Bone marrow (tissue), 2 donors: ENCODE results near the gene CYP4B1.

Source experiments
- DNase-seq, 2 donors: peaks; one replicate each; lab custom pipeline; 2025; lab: John Stamatoyannopoulos, UW

CYP4B1 gene

DNA sequence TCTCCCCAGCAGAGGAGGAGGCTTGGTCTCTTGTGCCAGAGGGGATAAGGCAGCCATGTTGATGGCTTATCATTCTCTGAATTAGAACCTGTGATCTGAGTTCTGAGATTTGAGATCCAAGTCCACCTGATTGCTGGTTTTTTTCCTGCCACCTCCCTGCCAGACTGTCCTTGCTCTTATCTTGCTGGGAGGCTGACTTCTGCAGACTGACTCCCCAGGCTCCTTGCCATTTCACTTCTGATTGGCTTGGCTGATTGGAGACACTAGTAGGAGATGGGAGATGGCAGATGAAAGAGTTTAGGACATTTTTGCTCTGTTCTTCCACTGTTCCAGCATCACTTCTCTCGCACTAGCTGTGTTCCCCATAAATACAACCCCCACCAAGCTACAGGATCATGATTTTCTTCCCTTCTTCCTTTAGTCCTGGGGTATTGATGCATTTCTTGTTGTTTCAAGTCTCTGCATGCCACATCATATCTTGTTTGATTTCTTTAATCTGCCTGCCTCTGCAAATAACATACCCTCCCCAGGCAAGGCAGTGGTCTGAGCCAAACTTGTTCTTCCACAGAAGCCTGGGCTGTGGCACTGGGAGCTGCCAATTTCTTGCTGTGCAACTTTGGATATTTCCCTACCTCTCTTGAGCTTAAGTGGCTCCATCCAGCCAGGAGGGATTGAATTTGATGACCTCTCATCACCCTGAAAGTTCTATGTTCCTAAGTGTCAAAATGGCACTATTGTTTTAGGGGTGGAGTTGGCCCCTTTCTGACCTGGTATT is 963 bp upstream of the CYP4B1 start:
- no peak for DNase-seq

DNA sequence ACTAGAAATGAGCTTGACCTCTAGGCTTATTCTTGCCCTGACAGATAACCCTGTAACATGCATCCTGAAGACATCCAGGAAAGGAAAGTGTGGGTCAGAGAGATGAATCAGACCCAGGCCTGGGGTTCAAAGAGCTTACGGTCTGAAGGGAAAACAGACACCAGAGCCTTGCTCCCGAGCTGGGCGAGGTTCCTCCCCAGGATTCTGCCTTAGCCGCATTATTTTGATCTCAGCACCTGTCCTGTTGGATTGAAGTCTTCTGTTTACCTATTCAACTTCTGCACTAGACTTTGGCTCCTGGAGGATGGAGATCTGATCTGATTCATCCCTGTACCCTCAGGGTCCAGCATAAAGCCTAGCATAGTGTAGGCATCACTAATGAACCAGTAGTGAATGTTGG is 1.9 kb downstream of the CYP4B1 start:
- DNase-seq, result no peak

DNA sequence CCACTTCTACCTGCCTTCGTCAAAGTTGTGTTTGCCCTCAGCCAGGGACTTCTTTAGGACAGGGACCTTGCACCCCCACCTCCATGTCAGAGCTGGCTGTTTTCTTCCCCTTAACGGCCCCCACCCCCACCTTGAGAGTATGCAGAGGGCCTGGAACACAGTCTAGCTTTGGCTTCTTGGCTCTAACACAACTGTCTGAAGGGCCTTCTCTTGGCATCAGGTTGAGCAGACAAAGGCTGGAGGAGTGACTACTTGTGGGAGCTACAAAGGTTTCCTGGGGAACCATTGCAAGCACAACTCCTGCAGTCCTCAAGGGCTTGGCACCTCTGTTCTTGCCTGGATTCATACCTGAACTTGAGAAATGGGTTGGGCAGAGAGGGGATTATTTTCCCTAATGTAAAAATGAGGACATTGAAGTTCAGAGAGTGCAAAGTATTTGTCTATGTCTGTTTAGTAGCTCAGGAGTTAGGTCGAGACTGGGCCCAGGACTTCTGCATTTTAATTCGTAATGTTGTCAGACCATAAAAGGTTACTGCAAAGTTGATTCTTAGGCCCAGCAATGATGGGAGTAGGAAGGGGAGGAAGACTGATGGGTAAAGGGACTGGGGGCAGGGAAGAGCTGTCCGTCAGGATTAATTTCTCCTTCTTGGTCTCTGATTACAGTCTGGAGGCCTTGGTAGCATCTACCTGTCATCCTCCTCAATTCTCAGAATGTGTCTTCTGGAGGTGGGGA is 2.6 kb downstream of the CYP4B1 start:
- DNase-seq, result no peak

DNA sequence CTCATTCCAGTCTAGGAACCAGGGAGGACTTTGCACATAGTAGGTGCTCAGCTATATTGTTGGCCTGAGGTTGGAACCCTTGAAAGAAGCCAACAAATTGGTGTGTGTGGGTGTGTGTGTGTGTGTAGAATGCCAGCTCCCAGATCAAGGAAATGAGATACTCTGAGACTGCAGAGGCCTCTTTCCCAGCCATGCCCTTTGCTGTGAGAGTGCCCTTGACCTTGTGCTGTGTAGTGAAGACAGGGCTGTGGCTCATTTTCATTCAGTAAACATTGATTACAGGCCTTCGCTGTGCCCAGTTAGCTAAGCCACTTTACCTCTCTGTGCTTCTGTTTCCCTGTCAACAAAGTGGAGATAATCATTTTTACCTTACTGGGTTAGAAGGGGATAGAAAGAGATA is 3.2 kb downstream of the CYP4B1 start:
- no peak for DNase-seq

DNA sequence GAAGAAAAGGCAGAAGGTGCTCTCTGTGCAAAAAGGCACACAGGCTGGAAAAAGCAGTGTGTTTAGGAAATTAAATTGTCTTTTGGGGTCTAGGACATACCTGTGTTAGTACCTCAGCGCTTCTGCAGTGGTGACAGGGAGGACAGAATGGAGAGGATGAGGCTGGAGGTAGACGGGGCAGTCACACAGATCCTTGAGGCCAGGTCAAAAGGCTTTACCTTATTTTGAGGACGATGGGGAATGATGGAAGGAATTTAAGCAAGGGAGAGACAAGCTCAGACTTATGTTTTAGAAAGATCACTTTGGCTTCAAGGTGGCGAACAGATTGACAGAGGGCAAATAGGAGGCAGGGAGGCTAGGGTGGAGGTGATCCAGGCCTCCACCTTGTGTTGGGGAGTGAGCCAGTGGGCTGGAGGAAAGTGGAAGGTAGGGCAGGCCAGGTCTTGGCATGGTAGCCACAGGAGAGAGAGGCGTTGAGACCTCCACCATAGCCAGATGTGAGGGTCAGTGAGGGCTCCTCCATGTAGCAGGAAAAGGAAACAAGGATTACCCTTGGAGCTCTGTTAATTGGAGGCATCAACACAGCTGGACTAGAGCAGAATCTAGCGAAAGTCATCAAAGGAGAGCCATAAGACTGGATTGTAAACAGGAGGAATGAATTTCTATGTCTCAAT is 4.2 kb downstream of the CYP4B1 start:
- DNase-seq, result no peak

DNA sequence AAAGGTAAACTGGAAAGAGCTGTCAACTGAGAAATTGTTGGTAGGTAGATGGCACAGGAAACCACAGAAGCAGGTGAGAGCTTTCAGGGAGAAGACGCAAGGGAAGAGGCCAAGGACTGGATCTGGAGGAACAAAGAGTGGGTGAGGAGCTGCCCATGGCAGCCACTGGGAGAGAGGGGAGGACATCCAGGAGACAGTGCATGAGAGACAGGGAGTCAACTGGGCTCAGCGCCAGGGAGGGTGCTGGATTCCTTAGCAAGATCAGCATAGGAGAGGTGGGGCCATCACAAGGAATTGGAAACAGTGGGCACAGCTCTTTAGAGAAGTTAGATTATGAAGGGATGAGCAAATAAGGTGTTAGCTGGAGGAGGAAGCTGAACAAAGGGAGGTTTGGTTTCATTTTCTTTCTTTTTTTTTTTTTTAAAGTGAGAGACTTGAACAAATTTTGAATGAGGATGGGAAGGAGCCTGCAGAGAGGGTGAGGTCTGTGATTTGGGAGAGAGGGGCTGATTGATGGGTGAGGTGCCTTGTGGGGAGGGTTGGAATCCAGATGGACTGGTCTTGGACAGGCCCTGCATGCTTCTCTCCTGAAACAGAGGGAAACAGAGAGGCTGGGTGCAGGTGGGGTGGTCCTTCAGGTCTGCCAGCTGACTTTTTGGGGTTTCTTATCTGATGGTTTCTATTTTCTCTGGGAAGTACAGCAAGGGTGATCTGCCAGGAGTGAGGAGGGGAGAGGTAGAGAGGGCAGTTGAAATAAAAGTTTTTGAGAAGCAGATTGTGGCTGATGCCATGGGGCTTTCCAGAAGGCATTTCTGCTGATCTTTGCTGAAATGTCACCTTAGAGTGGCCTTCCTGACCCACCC is 5.4 kb downstream of the CYP4B1 start:
- no peak for DNase-seq

DNA sequence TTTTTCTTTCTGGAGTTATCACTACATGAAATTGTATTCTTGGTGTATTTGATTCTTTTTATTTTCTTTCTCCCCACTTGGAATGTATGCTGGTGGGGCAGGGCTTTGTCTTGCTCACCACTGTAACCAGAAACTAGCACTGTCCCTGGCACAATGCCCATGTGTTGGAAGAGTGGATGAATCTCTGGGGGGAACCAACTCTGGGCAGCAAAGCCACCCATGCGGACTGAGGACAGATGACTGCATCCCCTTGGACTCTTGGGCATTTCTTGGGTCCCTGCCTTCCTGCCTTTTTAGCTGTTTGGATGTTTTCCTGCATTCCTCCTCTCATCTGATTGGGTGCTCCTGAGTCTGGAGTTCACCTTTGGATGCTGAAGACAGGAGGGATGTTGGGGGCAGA is 6.1 kb downstream of the CYP4B1 start:
- DNase-seq, result no peak

DNA sequence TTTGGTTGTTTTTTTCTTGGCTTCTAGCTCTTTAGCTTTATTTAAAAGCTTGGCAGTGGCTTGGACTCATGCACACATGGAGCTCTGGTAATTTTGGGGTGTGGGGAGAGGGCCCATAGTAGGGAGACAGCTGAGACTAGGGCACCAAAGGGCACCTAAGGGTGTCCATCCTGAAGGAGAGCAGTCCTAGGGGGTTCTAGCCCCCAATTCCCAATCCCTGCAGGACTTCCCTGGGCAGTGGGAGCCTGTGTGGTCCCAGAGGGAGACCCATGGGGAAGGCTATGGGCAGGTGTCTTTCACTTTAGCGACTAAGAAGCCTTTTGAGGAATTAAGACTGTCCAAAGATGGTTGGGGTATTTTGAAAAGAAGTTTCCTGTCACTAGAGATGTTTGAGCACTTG is 6.9 kb downstream of the CYP4B1 start:
- DNase-seq, result no peak

DNA sequence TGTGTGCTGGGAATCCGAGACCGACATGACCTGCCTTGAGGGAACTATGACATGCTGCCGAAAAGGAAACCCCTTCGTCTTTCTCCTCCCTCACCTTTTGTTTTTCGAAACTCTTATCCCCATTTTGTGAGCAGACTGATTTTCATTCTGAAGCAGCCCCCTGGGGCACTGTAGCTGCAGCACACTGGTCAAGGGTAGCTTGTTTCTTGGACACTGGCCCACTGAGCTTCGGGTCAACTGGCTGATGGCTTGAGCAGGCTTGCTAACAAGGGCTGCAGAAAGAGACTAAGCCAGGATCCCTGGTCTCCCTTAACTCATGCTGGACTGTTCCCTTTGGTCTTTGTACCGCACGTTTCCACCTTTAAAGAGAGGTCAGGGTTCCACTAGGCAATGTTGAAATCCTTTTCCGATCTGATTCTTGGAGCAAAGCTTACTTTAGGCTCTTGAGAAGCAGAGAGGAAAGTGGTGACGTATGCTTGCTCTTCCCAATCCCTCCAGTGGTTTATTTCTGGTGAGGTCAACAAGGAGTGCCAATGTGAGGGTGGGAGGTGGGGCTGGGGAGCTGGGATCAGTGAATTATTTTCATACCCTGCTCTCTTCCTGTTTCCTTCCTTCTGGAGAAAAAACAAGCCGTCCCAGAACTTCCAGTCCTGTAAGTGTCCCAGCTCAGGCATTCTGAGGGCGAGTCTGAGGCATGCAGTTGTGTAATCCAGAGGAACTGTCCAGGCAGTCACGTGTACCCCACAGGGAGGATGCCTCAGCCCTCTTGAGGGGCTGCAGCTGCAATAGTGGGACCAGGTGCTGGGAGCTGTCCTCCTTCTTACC is 7.6 kb downstream of the CYP4B1 start:
- DNase-seq, result no peak

DNA sequence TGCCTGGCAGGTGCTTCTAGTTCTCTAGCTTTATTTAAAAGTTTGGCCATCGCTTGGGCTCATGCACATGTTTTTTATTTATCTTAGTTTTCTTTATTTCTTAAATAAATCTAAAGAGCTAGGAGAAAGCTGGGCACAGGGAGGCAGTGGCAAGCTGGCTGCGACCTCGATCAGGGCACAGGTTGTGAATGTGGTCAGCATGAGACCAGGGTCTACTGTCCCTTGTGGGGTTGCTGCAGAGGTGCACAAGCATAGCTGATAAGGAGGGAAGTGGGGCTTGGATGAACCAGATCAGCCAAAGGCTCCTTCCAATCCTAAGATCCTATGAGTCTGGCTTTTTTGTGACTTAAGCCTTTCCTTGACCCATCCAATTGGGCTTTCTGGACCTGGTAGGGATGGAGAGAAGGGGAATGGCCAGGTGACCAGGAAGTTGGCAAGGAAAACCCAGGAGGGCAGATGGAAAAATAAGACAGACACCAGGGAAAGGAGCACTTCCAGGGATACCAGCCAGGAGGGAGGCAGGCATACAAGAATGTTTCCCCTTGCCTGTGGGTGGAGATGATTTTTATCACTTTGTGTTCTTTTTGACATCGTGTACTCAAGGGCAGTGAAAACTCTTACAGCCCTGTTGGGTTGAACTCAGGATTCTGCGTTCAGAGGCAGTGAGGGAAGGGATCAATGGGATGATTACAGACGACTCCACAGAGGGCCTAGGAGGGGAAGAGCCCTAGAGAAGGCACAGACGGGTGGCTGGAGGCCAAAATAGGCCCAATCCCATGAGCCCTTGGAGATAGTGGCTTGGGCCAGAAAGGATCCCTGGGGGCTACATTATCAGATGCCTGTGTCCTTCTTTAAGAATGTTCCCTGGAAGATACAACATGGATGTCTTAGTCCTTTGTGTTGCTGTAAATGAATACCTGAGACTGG is 8.5 kb downstream of the CYP4B1 start:
- no peak for DNase-seq

DNA sequence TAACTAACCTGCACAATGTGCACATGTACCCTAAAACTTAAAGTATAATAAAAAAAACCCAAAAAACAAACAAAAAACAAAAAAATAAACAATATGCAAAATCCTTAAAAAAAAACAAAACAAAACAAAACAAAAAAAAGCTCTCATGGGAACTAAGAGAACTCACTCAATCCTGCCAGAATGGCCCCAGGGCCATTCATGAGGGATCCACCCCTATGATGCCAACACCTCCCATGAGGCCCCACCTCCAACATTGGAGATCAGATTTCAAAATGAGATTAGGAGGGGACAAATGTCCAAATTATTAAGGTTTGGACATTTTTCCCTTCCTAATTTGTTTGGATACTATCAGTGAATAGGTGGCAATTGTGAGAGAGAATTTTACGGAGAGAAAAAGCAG is 10.2 kb downstream of the CYP4B1 start:
- DNase-seq, result no peak

DNA sequence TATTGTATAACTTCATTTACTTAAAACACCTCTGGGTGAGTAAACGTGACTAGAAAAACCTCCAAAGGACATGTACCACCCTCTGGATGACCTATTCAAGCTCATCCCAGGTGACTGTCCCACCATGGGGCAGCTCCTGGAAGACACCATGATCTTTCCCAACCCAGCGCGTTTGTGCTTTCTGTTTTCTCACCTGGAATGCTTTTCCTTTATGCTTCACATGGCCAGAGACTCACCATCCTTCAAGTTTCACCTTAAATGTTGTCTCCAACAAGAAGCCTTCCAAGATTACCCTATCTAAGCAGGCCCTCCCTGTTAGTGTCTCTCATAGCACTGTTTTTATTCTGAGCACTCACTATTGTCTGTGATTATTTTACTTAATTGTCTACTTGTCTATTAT is 11.1 kb downstream of the CYP4B1 start:
- no peak for DNase-seq

DNA sequence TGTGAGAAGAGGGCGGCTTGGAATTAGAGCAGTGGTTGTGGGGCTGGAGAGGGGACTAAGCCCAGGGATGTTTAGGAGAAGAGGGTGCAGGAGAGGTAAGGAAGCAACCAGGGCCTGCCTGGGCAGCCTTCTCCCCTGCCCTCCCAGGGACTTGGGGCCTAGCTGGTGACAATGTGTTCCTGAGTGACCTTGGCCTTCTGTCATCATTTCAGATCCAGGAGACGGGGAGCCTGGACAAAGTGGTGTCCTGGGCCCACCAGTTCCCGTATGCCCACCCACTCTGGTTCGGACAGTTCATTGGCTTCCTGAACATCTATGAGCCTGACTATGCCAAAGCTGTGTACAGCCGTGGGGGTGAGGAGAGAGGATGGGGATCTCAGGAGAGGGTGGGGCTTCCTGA is 11.8 kb downstream of the CYP4B1 start:
- no peak for DNase-seq

DNA sequence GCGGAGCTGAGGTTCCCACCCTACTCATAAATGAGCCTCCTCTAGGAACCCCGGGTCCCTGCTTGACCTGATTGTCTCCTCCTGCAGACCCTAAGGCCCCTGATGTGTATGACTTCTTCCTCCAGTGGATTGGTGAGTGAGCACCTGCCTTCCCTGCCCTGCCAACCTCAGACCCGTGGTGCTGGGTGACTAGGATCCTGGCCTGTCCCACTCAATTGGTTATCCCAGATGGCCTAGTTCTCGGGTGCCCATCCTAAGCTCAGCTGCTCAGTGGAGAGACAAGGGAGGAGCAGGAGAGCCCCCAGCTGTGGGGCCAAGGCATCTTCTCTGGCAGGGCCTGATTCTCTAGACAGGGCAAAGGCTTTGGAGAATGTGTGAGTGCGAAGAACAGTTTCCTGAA is 12.2 kb downstream of the CYP4B1 start:
- DNase-seq, result no peak

DNA sequence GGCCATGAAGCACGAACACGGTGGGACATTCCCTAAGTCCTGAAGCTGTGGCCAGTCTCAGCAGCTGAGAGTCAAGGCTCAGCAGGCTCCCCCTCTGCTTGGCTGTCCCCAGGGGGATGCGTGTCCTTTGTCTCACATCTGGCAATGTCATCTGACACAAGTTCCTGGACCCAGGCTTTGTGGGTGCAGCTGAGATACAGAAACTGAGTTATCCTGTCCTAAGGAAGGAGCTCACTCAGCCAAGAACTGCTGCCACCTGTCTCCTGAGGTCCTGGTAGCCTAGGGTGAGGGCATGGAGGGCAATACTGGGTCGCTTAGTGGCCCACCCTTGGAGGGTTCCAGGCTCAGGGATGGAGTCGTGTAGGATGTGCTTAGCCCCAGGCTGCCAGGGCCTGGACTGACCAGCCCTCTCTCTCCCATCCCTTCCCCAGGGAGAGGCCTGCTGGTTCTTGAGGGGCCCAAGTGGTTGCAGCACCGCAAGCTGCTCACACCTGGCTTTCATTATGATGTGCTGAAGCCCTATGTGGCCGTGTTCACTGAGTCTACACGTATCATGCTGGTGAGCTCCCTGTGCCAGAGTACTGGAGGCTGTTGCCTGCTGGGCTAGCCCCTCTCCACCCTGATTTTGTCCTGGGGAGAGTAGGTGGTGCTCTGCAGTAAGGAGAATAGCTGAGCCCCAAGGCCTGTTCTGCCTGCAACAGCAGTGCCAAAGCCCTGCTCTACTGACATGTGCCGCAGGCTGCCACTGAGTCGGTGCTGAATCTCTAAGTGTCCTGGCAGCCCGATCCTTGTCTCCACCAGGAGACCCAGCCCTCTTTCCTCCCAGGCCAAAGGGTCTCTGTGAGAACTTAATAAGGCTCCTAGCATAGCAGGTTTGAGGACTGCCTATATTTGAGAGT is 13.5 kb downstream of the CYP4B1 start:
- DNase-seq, result no peak

DNA sequence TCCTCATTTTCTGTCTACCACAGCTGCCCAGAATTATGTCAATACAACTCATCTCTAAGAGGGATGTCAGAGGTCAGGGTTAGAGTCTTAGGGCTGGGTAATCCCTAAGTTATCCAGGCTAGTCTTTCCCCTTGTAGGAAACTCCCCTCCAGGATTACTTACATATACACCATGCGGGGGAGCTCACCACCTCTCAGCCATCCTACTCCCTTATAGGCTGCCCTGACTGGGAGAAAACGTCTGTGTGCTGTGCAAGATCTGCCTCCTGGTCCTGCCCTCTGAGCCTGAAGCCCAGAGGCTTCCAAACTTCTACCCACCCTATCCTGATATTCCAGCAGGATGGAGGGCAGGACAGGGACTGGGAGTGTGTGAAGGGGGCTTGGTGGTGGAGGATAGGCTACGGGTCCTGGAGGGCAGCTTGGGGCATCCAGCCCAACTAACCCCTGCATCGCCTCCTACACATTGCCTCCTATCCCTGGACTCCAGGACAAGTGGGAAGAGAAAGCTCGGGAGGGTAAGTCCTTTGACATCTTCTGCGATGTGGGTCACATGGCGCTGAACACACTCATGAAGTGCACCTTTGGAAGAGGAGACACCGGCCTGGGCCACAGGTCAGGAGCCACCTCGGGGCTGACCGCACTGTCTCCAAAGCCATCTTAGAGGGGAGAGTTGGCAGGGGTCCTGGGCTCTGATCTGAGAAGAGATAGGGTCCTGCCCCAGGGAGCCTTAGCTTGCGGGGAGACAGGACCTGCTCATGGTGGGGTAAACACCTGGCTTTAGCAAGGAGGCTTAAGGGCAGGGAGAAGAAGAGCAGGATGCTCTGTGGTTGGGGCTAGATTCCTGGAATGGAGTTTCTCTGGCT is 14.4 kb downstream of the CYP4B1 start:
- no peak for DNase-seq

DNA sequence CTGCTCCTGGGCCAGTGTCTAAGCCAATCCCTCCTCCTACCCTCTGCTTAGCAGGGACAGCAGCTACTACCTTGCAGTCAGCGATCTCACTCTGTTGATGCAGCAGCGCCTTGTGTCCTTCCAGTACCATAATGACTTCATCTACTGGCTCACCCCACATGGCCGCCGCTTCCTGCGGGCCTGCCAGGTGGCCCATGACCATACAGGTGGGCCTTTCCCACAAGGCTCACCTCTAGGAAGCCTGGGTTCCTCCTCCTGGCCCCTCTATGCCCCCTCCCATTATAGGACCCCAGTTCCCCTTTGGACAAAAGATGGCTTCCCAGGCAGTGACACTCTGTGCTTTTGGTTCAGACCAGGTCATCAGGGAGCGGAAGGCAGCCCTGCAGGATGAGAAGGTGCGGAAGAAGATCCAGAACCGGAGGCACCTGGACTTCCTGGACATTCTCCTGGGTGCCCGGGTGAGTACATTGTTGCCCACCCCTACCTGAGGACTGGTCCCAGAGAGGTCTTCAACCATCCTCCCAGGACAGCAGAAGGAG is 15.1 kb downstream of the CYP4B1 start:
- DNase-seq, result no peak

DNA sequence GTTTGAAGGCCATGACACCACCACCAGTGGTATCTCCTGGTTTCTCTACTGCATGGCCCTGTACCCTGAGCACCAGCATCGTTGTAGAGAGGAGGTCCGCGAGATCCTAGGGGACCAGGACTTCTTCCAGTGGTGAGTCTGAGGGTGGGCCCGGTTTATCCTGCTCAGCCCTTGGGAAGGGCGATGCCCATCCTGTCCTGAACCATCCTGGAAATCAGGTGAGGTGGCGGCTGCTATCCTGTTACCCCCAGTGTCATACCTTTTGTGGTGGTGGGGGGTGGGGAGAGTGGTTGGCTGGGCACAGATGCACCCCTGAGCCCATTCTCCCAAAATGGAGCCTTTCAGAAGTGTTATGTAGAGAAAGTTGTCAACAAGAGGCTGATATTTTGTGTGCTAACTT is 16.3 kb downstream of the CYP4B1 start:
- DNase-seq, result no peak
